GM19397 (cell line): ENCODE data around the gene MTHFSD.

Experiments used
- ATAC-seq: cut with Tn5 transposase; IDR thresholded peaks from one replicate; pipeline ENCODE4 v1.9.1; 2021; ENCODE audit warnings: mild to moderate bottlenecking, moderate library complexity; ENCODE audit not compliant: unreplicated experiment

MTHFSD gene

DNA sequence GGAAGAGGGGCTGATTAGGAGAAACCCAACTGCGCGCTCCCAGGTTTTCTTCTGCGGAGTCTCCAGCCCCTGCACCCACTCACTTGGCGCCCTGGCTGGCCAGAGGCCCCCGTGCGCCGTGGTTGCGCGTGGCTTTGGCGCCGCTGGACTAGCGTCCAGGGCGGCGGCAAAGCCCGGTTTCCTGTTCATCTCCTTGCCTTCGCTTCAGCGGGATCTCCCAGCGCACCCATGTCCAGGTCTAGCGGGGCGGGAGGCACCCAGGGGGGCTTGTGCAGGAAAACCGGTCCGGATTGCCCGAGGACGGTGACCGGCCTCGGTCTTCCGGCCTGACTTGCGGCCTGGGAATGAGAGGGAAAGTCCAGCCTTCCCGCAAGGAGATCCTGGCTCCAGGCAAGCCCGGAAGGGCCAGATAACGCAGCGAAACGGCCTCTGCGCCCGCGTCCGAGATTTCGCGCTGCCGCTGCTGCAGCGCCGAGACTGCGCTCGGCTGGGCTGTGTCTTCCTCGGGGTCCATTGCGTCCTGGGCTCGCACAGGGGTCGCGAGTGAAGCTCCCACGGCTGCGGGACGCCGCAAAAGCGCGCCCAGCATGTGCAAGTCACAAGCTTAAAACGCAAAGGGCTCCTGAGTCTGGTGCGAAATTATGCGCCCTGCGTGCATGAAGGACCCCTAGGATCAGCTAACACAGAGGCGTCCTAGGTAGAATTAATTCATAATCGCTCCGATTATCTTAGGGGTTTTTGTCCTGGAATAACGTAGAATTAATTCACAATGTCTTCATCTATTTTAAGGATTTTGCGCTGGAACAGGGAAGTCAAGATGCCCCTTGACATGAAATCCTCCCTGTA, 39.0 kb downstream of the MTHFSD start:
- ATAC-seq = no peak

DNA sequence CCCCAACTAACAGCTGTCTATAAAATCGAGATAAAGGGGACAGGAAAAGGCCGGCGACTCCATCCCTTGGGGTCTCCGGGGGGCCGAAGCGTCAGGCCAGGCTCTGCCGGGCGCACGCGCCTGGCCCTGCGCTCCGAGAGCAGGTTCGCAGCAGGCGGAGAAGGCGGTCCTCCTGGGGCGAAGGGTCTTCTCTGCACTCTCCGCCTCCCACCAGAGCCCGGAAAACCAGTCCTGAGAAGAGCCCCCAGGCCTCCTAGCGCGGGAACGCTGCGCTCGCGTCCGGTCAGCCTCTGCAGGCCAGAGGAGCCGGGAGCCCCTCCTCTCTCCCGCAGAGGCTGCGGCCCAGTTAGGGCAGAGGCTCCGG, 39.6 kb downstream of the MTHFSD start:
- no peak for ATAC-seq

DNA sequence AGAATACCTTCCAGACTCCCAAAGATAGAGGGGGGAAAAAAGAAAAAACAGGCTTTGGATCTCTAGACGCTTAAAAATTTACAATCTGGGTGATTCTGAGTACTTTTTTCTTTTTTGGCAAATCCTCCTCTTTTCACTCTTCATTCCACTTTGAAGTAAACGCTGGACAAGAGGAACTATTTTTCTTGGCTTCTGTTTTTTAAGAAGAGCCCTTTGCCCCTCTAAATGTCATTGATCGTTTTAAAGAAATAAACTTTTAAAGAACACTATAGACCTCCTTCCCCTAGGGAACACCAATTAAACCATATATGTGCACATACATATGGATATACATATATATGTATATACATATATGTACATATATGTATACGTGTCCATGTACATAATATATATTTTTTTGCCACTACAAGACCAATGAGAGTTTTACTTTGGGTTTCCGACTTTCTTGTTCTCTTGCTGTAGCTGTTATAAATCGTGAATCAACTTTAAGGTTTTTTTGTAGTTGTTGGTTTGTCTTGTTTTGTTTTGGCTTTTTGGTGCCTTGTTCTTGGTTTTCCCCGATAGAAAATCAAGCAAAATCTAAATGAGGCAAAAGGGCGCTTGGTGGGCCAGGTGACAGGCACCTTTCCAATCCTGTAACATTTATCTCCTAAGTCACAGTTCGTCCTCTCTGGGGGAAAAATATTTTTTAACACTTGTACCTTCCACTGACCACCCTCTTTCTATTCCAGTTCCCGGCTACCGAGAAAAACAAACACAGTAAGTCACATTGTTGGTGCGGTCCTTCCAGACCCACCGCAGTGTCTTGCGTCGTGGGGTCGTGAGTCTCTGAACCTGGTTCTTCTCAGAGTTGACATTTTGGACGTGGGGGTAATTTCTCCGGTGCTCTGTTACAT, 40.3 kb downstream of the MTHFSD start:
- ATAC-seq = no peak

GRCh38 chr16:86513471-86514277, 41.4 kb downstream of the MTHFSD start:
- ATAC-seq = no peak

DNA sequence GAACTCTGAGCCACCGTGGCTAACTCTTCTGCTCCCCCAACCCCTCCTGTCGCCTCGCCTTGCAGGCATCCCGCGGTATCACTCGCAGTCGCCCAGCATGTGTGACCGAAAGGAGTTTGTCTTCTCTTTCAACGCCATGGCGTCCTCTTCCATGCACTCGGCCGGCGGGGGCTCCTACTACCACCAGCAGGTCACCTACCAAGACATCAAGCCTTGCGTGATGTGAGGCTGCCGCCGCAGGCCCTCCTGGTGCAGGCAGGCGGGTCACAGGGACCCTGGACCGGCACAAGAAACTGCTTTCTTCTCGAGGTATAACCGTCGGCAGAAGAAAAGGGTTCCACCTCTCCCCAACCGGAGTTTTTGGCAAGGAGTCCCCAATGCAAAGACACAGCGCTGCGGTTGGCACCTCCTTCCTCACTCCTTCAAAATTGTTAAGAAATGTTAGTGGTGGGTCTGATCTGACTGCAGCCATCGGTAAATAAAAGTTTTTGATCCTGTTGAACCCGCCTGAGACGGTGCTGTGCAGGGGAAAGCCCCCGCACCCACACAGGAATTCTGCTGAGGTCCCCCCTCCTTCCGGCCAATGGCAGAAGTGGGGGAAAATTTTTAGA, 42.1 kb downstream of the MTHFSD start:
- ATAC-seq = no peak

- ATAC-seq = no peak
These were observed 42.7 kb downstream of the MTHFSD start for GRCh38 chr16:86512301-86512859.

DNA sequence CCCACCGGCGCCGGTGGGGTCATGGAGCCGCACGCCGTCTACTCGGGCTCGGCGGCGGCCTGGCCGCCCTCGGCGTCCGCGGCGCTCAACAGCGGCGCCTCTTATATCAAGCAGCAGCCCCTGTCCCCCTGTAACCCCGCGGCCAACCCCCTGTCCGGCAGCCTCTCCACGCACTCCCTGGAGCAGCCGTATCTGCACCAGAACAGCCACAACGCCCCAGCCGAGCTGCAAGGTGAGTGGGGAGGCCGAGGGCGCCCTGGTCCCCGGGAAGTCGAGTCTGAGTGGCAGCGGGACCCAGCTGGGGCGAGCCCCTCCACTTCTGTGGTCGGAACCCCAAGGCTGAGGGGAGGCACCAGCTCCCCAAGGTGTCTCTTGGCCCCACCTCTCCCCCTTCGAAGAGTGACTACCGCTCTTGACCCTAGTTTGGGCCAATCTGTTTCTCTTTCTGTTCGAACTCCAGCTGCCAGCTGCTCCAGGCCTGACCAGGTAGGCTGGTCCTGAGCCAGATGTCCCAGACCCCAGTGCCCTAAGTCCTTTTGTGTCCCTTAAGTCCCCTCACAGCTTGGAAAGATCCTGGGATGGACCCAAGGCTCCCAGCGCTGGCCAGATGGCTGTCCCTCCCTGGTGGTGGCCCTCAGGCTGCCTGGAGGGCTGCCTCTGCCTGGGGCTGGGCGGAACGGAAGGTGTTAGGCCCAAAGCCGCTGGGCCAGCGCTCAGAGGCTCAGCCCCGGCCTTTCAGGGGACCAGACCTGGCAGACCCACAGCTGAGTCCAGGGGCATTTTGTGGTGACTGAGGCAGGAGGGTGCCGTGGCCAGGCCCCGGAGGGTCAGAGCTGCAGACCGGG, 43.5 kb downstream of the MTHFSD start:
- ATAC-seq = no peak

- no peak for ATAC-seq
These were observed 44.4 kb downstream of the MTHFSD start, which contains the start of gene FOXF1 for GRCh38 chr16:86510465-86511261. TSS of gene FOXF1 (plus strand) at chr16:86510527. CDS start at chr16:86510570, 43 bp downstream.

DNA sequence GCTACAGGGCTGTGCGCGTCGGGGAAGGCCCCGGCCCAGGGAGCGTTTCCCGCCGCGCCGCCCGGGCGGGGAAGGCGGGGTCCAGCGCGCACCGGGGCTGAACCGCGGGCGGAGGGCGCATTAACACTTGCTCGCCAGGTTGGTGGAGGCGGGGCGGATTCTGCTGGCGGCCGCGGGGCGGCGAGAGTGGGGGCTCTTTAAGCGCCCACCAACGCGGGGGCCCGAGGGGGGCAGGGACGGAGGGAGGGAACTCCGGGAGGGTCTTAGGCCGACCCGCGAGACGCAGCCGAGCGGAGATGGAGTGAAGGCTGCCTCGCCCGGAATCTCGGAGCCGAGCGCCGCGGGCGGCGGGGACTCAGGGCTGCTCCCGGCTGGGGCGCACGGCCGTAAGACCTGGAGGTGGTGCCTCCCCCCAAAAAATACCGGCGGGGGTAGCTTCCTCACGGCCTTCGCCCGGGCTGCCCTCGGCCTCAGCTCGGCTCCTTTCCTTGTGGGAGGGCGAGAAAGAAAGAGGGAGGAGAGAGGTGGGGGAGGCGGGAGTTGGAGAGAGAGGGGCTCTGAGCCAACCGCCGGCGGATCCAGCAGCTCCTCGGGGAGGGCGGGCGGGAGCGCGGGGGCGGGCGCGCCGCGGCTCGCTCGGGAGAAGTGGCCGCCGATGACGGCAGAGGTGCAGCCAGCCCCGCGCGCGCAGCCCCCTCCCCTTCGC, 45.1 kb downstream of the MTHFSD start:
- ATAC-seq = no peak

GRCh38 chr16:86508947-86509758, 45.9 kb downstream of the MTHFSD start:
- ATAC-seq = no peak

DNA sequence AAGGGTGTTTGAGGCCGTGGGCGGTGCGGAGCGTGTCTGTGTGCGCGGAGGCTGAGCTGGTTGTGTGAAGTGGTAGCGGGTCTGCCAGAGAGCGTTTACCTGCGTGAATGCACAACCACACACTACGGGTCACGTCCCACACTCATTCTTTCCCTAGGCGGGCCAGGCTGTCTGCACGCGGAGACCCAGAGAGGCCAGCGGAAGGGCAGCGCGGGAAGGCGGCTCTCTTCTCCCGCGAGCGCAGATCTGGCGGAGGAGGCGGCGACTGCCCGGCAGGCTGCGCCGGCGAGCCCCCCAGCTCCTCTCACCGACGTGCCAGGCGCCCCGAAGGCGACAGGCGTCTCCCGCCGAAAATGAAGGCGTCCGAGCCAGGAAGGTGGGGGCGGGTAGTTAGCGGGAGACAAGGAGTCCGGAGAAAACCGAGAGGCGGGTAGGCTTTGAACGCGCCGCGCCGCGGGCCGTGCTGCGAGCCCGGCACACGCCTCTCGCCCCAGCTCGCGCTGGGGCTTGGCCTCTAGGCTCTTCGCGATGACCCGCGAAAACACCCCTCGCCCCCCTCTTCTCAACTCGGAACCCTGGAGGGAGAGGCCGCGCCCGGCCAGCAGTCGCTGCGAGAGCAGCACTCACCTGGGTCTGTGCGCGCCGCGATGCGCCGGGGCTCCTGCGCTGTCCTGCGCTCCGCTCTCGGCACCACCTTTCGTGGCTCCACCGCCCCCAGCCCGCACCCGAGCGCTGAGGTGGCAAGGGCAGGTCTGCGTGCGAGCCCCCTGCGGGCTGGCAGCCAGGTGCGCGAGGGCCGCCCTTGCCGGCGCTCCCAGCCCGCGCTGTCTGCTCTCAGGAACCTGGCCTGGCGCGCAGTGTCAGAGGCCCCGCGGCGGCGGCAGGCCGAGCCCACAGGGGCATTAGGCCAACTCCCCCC, 46.7 kb downstream of the MTHFSD start:
- no peak for ATAC-seq

- no peak for ATAC-seq
These were observed 47.6 kb downstream of the MTHFSD start for GRCh38 chr16:86507173-86508027.

- no peak for ATAC-seq
These were observed 48.9 kb downstream of the MTHFSD start for GRCh38 chr16:86505899-86506864.
